IPS-15b (cell line): ENCODE measurements around the gene KCTD10.

Experiments used
- H3K27me3 ChIP-seq: one replicate; pipeline ENCODE4 v1.6.1; 2013; ENCODE audit warnings: low read length; ENCODE audit not compliant: control insufficient read depth, insufficient read depth
- H3K36me3 ChIP-seq: one replicate; pipeline ENCODE4 v1.6.1; 2013; ENCODE audit warnings: low read length; ENCODE audit not compliant: control insufficient read depth, insufficient read depth
- H3K4me1 ChIP-seq: one replicate; pipeline ENCODE4 v1.6.1; 2013; ENCODE audit warnings: mild to moderate bottlenecking, low read length; ENCODE audit not compliant: control insufficient read depth, insufficient read depth
- H3K4me3 ChIP-seq: one replicate; pipeline ENCODE4 v1.5.1; 2013; ENCODE audit warnings: low read depth, low read length
- H3K9ac ChIP-seq: one replicate; pipeline ENCODE4 v1.6.1; 2013; ENCODE audit warnings: low read depth, mild to moderate bottlenecking, low read length
- H3K9me3 ChIP-seq: one replicate; pipeline ENCODE4 v1.6.1; 2013; ENCODE audit warnings: mild to moderate bottlenecking, low read length; ENCODE audit not compliant: control insufficient read depth, insufficient read depth

Gene KCTD10

GRCh38 chr12:109466821-109467220 lies 10.3 kb downstream of the KCTD10 start:
- Histone ChIP-seq H3K4me1 (peaks cover 26% of the 10 kb centered on the region), H3K4me3 (no peak overlapping the region)

GRCh38 chr12:109466305-109466704 lies 10.8 kb downstream of the KCTD10 start:
- Histone ChIP-seq H3K4me1 (peaks cover 31% of the 10 kb centered on the region), H3K27me3 (no peaks in the 10 kb centered on the region), H3K9ac (peak overlapping the region; percentile 3), H3K36me3 (peaks cover 8% of the 10 kb centered on the region), H3K9me3 (no peaks in the 10 kb centered on the region), H3K4me3 (no peak overlapping the region)

More at GRCh38 chr12:109466821-109467220, 10.3 kb downstream of the KCTD10 start:
- Histone ChIP-seq H3K27me3 (no peaks in the 10 kb centered on the region), H3K9ac (no peak overlapping the region), H3K9me3 (no peaks in the 10 kb centered on the region), H3K36me3 (peaks cover 8% of the 10 kb centered on the region)

DNA sequence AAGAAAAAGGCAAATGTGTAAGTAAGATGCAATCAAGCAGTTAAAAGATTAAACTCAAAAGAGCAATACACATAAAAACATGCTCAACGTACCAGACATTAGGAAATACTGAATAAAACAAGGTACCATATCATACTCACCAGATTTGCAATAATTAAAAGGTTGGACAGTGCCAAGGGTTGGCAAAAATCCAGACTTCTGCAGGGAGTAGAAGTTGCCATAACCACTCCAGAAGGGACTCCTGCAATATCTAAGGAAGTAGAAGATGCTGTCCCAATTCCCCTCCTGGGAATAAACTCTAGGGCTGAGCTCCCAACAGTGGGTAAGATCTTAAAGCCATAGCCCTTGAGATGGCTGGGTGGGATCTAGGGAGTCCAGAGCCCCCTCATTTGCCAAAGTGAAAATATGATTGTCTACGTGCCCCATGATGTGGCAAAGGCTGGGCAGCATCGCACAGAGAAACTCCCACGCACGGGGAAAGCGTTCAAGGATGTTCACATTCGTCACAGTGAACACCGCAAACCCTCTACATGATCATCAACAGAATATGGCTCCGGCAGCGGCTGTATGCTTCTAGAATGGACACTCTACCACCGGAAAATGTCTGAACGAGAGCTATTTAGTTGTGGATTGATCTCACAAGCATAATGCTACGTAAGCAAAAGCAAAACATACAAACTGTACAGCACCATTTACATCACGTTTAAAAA lies 12.3 kb downstream of the KCTD10 start:
- Histone ChIP-seq H3K4me3 (no peak overlapping the region), H3K9ac (no peak overlapping the region), H3K9me3 (no peaks in the 10 kb centered on the region), H3K36me3 (peaks cover 8% of the 10 kb centered on the region), H3K27me3 (no peaks in the 10 kb centered on the region), H3K4me1 (peaks cover 46% of the 10 kb centered on the region)

- no peaks in the 10 kb centered on the region for H3K9me3 ChIP-seq
- H3K36me3 ChIP-seq = no peaks in the 10 kb centered on the region
- H3K9ac ChIP-seq = no peak overlapping the region
- H3K27me3 ChIP-seq = no peaks in the 10 kb centered on the region
- no peak overlapping the region for H3K4me3 ChIP-seq
- H3K4me1 ChIP-seq = peaks cover 53% of the 10 kb centered on the region
These were observed 13.3 kb downstream of the KCTD10 start for GRCh38 chr12:109463756-109464155.

- Histone ChIP-seq H3K4me1 (peaks cover 57% of the 10 kb centered on the region), H3K27me3 (no peaks in the 10 kb centered on the region), H3K4me3 (no peak overlapping the region), H3K36me3 (no peaks in the 10 kb centered on the region), H3K9ac (peak overlapping the region; percentile 29), H3K9me3 (no peaks in the 10 kb centered on the region)
These were observed 14.0 kb downstream of the KCTD10 start for GRCh38 chr12:109462868-109463692.

DNA sequence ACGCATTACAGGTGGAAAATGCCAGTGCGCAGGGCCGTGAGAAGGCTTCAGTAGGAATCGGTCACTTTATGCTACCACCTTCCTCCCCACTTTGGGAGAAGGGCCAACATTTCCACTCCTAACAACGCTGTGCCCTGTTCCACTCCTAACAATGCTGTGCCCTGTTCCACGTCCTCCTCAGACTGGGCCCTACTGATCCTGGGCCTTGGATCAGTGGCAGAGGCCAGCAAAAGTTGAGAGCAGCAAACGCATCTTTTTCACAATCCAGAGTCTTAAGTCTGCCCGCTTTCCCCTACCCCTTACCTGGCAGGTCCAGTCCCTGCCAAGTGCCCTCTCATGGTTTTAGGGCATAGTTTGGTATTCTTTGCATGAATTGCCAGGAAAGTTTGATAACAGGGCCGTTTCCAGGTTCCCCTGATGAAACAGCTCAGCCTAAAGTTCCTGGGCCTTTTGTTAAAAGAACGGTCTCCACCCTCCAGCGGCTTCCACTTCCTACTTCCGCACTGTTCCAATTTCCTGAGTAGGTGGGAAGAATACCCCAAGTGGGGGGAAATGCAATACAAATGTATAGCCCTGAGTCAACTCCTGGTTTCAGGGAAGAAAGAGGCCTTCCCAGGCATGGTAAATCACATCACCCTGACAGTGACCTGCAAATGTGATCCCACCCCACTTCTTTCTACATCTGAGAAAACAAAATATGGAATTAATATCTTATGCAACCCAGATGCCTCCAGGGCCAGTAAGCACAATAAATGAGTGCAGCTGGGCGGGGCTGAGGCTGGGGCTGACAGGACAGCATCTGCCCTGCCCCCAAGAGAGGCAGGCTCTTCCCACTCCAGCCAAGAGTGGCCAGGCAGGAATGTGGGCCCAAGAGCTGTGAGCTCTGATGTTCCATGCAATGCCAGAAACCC lies 15.0 kb downstream of the KCTD10 start:
- Histone ChIP-seq H3K4me3 (no peak overlapping the region), H3K9me3 (no peaks in the 10 kb centered on the region), H3K4me1 (peaks cover 67% of the 10 kb centered on the region), H3K27me3 (no peaks in the 10 kb centered on the region), H3K36me3 (no peaks in the 10 kb centered on the region), H3K9ac (no peak overlapping the region)

GRCh38 chr12:109461049-109461845 lies 15.9 kb downstream of the KCTD10 start:
- Histone ChIP-seq H3K9ac (no peak overlapping the region), H3K4me1 (peaks cover 67% of the 10 kb centered on the region), H3K4me3 (no peak overlapping the region)

GRCh38 chr12:109460538-109460937 lies 16.6 kb downstream of the KCTD10 start:
- Histone ChIP-seq H3K4me1 (peaks cover 67% of the 10 kb centered on the region), H3K9ac (no peak overlapping the region), H3K9me3 (no peaks in the 10 kb centered on the region), H3K27me3 (no peaks in the 10 kb centered on the region), H3K4me3 (no peak overlapping the region), H3K36me3 (peaks cover 11% of the 10 kb centered on the region)

More at GRCh38 chr12:109461049-109461845, 15.9 kb downstream of the KCTD10 start:
- Histone ChIP-seq H3K9me3 (no peaks in the 10 kb centered on the region), H3K36me3 (peaks cover 3% of the 10 kb centered on the region), H3K27me3 (no peaks in the 10 kb centered on the region)

DNA sequence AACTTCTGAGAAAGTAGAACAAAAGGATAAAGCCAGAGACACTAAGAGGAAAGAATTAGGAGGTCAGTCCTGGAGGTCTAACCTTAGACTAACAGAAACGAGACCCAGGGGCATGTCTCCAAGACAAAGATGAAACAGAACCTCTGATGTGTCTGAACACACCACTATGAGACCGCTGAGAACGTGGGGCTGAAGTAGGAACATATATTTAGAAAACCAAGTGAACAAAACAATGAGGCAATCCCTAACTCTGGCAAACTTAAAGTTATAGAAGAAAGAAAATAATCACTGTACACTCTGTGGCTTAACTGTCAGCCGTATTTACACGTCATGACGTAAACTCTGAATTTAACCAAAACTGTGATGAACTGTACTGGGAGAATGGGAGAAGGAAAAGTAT lies 17.9 kb downstream of the KCTD10 start:
- Histone ChIP-seq H3K4me3 (peak overlapping the region; percentile 6), H3K36me3 (peaks cover 12% of the 10 kb centered on the region), H3K27me3 (no peaks in the 10 kb centered on the region), H3K9me3 (no peaks in the 10 kb centered on the region), H3K9ac (no peak overlapping the region), H3K4me1 (peaks cover 66% of the 10 kb centered on the region)

- Histone ChIP-seq H3K4me1 (peaks cover 61% of the 10 kb centered on the region), H3K9ac (no peak overlapping the region), H3K9me3 (no peaks in the 10 kb centered on the region), H3K4me3 (peak overlapping the region; percentile 6), H3K36me3 (peaks cover 12% of the 10 kb centered on the region), H3K27me3 (no peaks in the 10 kb centered on the region)
These were observed 18.3 kb downstream of the KCTD10 start for GRCh38 chr12:109458771-109459208.

GRCh38 chr12:109458086-109458485 lies 19.0 kb downstream of the KCTD10 start:
- Histone ChIP-seq H3K27me3 (no peaks in the 10 kb centered on the region), H3K4me3 (peak overlapping the region; percentile 4), H3K9ac (peak overlapping the region; percentile 55), H3K9me3 (no peaks in the 10 kb centered on the region), H3K4me1 (peaks cover 54% of the 10 kb centered on the region), H3K36me3 (peaks cover 18% of the 10 kb centered on the region)
